ACC112 (cell line): ENCODE data around the gene DDX60.
"Not testable (repeated sequence)": the region's sequence is repeated elsewhere in the genome, so short reads cannot be mapped to it uniquely, and the experiment has no call there.

Source experiments
- H2AFZ ChIP-seq: fragments of 200-600 bp; sonication (generic); one replicate; pipeline ENCODE4 v1.6.0; 2017; ENCODE audit warnings: antibody characterized with exemption, low read length; ENCODE audit not compliant: unreplicated experiment
- H3K27ac ChIP-seq: fragments of 200-600 bp; sonication (generic); 2 replicates; pipeline ENCODE4 v1.5.1; 2014; ENCODE audit warnings: low read depth, mild to moderate bottlenecking, antibody characterized with exemption, low read length, moderate library complexity
- H3K27me3 ChIP-seq: fragments of 200-600 bp; sonication (generic); 2 replicates; pipeline ENCODE4 v1.6.1; 2014; ENCODE audit warnings: mild to moderate bottlenecking, antibody characterized with exemption, low read length, moderate library complexity, mixed read lengths; ENCODE audit not compliant: insufficient read depth
- H3K36me3 ChIP-seq: fragments of 200-600 bp; sonication (generic); 2 replicates; pipeline ENCODE4 v1.6.1; 2016; ENCODE audit warnings: mild to moderate bottlenecking, antibody characterized with exemption, low read length, moderate library complexity, mixed read lengths; ENCODE audit not compliant: insufficient read depth
- H3K4me1 ChIP-seq: fragments of 200-600 bp; sonication (generic); one replicate; pipeline ENCODE4 v1.6.1; 2016; ENCODE audit warnings: low read length, mixed read lengths; ENCODE audit not compliant: insufficient read depth, unreplicated experiment, control insufficient read depth
- H3K4me3 ChIP-seq: fragments of 200-600 bp; sonication (generic); 2 replicates; pipeline ENCODE4 v1.5.1; 2014; ENCODE audit warnings: mild to moderate bottlenecking, low read depth, low read length
- H3K79me2 ChIP-seq: fragments of 200-600 bp; sonication (generic); one replicate; pipeline ENCODE4 v1.6.0; 2016; ENCODE audit warnings: low read length; ENCODE audit not compliant: control insufficient read depth, unreplicated experiment, insufficient read depth

DDX60 gene

GRCh38 chr4:168330575-168330974 is 12.0 kb upstream of the DDX60 start:
- not testable (repeated sequence) for H3K4me1 ChIP-seq, H3K27me3 ChIP-seq, H3K79me2 ChIP-seq, H3K27ac ChIP-seq, H3K36me3 ChIP-seq, H3K4me3 ChIP-seq, H2AFZ ChIP-seq

- H3K27ac ChIP-seq = no peak overlapping the region
- H2AFZ ChIP-seq = no peak overlapping the region
- no peaks in the 10 kb centered on the region for H3K27me3 ChIP-seq
- H3K4me1 ChIP-seq = peaks cover under 1% of the 10 kb centered on the region
- H3K79me2 ChIP-seq = no peaks in the 10 kb centered on the region
- no peak overlapping the region for H3K4me3 ChIP-seq
- H3K36me3 ChIP-seq = no peaks in the 10 kb centered on the region
Observed at GRCh38 chr4:168325591-168325990, 7.0 kb upstream of the DDX60 start.

- Histone ChIP-seq H3K27ac (no peak overlapping the region), H2AFZ (no peak overlapping the region), H3K4me3 (no peak overlapping the region), H3K36me3 (no peaks in the 10 kb centered on the region; the same call in 1 of the 2 replicates), H3K27me3 (no peaks in the 10 kb centered on the region), H3K4me1 (peaks cover 24% of the 10 kb centered on the region), H3K79me2 (peaks cover 18% of the 10 kb centered on the region)
Observed at GRCh38 chr4:168321006-168321405, 2.5 kb upstream of the DDX60 start.

GRCh38 chr4:168319486-168320019 is 1.0 kb upstream of the DDX60 start:
- H3K4me3 ChIP-seq = peak overlapping the region; percentile 80
- peaks cover 25% of the 10 kb centered on the region for H3K79me2 ChIP-seq
- H3K4me1 ChIP-seq = peaks cover 24% of the 10 kb centered on the region
- H3K36me3 ChIP-seq = no peaks in the 10 kb centered on the region; the same call in 1 of the 2 replicates
- H2AFZ ChIP-seq = peak overlapping the region; percentile 26
- no peaks in the 10 kb centered on the region for H3K27me3 ChIP-seq
- H3K27ac ChIP-seq = peak overlapping the region; percentile 88

- H3K36me3 ChIP-seq = peaks cover 5% of the 10 kb centered on the region; the same call in 1 of the 2 replicates
- H3K27me3 ChIP-seq = no peaks in the 10 kb centered on the region
- H3K27ac ChIP-seq = peak overlapping the region; percentile 88
- peak overlapping the region; percentile 40 for H2AFZ ChIP-seq
- peaks cover 32% of the 10 kb centered on the region for H3K79me2 ChIP-seq
- peaks cover 24% of the 10 kb centered on the region for H3K4me1 ChIP-seq
- H3K4me3 ChIP-seq = peak overlapping the region; percentile 80
Observed at GRCh38 chr4:168317621-168318020, 931 bp downstream of the DDX60 start.

GRCh38 chr4:168309781-168310180 is 8.8 kb downstream of the DDX60 start:
- Histone ChIP-seq H3K36me3 (peaks cover 50% of the 10 kb centered on the region), H2AFZ (no peak overlapping the region), H3K27ac (no peak overlapping the region), H3K4me1 (peaks cover 4% of the 10 kb centered on the region), H3K4me3 (no peak overlapping the region), H3K27me3 (no peaks in the 10 kb centered on the region), H3K79me2 (peaks cover 16% of the 10 kb centered on the region)

GRCh38 chr4:168308912-168309311 is 9.6 kb downstream of the DDX60 start:
- H2AFZ ChIP-seq = no peak overlapping the region
- H3K4me3 ChIP-seq = no peak overlapping the region
- H3K36me3 ChIP-seq = peaks cover 56% of the 10 kb centered on the region
- no peaks in the 10 kb centered on the region for H3K27me3 ChIP-seq
- H3K79me2 ChIP-seq = peaks cover 15% of the 10 kb centered on the region
- H3K4me1 ChIP-seq = peaks cover 4% of the 10 kb centered on the region
- H3K27ac ChIP-seq = no peak overlapping the region

- Histone ChIP-seq H2AFZ (no peak overlapping the region), H3K4me3 (no peak overlapping the region), H3K36me3 (peaks cover 71% of the 10 kb centered on the region), H3K27ac (no peak overlapping the region), H3K4me1 (peaks cover 4% of the 10 kb centered on the region), H3K27me3 (no peaks in the 10 kb centered on the region), H3K79me2 (peaks cover 4% of the 10 kb centered on the region)
Observed at GRCh38 chr4:168306476-168306875, 12.1 kb downstream of the DDX60 start.

- Histone ChIP-seq H3K79me2 (peaks cover 4% of the 10 kb centered on the region), H3K27ac (peak overlapping the region; percentile 51; the same call in 1 of the 2 replicates), H3K4me1 (peaks cover 4% of the 10 kb centered on the region), H3K27me3 (no peaks in the 10 kb centered on the region), H3K4me3 (no peak overlapping the region), H2AFZ (no peak overlapping the region), H3K36me3 (peaks cover 77% of the 10 kb centered on the region)
Observed at GRCh38 chr4:168304744-168305459, 13.7 kb downstream of the DDX60 start.

- H3K4me3 ChIP-seq, H3K79me2 ChIP-seq, H3K27me3 ChIP-seq, H3K4me1 ChIP-seq, H2AFZ ChIP-seq, H3K27ac ChIP-seq: not testable (repeated sequence)
- peaks cover 76% of the 10 kb centered on the region for H3K36me3 ChIP-seq
Observed at GRCh38 chr4:168303430-168303829, 15.1 kb downstream of the DDX60 start.

- no peak overlapping the region for H3K4me3 ChIP-seq
- no peak overlapping the region for H2AFZ ChIP-seq
- no peaks in the 10 kb centered on the region for H3K27me3 ChIP-seq
- peaks cover 67% of the 10 kb centered on the region for H3K36me3 ChIP-seq
- no peak overlapping the region for H3K27ac ChIP-seq
- H3K4me1 ChIP-seq = no peaks in the 10 kb centered on the region
- H3K79me2 ChIP-seq = no peaks in the 10 kb centered on the region
Observed at GRCh38 chr4:168293386-168293975, 25.1 kb downstream of the DDX60 start.
